Activated CD8-positive, alpha-beta memory T cell treated with anti-CD3 and anti-CD28 coated beads, Interleukin-2, amount 50 U/mL, for 24 hours (primary cell): ENCODE measurements around the gene S100A14.
"Not testable (repeated sequence)": the region's sequence is repeated elsewhere in the genome, so short reads cannot be mapped to it uniquely, and the experiment has no call there.

ENCODE experiments used
- DNase-seq: peaks from one replicate; pipeline ENCODE4 v3.0.0-alpha.2; 2020; ENCODE audit errors: extremely low read depth

Gene S100A14

DNA sequence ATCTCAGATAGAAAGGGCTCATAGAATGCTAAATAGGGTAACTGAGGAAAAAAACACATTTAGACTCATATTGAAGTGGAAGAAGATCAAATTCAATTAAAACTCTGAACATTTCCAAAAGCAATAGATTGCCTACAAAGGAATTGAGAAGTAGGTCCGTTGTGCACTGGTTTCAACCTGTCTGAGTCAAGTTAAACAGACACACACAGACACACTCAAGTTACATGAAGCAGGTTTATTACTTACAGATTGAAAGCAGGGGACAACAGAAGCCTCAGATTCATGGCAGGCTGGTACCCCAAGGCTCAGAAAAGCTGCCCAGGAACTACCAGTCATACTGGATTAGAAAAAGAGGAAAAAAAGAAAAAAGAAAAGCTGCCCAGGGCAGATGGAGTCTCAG lies 29.8 kb downstream of the S100A14 start:
- no peak for DNase-seq

DNA sequence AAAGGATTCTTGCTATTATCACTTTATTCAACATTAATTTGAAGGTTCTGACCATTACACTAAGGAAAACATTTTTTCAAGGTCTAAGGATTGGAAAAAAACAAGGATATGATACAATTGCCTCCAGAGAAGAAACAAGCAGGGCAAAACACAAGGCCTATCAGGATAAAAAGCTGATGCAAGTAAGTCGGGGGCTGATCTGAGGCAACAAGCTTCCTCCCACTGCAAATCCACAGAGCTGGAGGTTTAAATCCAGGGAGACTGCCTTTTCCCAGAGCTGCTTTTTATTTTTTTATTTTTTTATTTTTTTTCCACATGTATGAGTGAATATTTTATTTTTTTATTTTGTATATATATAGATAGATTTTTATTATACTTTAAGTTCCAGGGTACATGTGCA lies 31.1 kb downstream of the S100A14 start:
- no peak for DNase-seq

DNA sequence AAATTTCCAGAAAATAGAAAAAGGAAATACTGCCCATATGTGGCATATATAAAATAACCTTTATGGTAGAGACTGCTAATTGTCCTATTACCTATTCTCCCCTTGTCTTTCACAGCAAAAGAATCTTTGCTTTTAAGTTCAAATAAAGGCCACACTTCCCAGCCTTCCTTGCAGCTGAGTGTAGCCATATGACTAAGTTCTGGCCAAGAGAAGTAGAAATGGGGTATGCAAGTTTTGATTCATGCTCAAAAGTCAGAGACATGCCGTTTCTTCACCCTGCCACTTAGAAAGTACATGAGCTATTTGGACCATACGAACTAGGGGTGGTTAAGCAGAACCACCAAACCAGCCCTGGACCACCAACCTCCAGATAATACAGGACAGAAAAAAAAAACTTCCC lies 32.1 kb downstream of the S100A14 start:
- no peak for DNase-seq

DNA sequence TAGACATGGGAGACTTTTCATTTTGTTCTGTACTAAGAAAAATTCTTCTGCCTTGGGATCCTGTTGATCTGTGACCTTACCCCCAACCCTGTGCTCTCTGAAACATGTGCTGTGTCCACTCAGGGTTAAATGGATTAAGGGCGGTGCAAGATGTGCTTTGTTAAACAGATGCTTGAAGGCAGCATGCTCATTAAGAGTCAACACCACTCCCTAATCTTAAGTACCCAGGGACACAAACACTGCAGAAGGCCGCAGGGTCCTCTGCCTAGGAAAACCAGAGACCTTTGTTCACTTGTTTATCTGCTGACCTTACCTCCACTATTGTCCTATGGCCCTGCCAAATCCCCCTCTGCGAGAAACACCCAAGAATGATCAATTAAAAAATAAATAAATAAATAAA lies 32.6 kb downstream of the S100A14 start:
- DNase-seq, result not testable (repeated sequence)

DNA sequence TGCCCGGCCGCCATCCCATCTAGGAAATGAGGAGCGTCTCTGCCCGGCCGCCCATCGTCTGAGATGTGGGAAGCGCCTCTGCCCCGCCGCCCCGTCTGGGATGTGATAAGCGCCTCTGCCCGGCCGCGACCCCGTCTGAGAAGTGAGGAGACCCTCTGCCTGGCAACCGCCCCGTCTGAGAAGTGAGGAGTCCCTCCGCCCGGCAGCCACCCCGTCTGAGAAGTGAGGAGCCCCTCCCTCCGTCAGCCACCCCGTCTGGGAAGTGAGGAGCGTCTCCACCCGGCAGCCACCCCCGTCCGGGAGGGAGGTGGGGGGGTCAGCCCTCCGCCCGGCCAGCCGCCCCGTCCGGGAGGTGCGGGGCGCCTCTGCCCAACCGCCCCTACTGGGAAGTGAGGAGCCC lies 33.3 kb downstream of the S100A14 start:
- DNase-seq, result not testable (repeated sequence)

DNA sequence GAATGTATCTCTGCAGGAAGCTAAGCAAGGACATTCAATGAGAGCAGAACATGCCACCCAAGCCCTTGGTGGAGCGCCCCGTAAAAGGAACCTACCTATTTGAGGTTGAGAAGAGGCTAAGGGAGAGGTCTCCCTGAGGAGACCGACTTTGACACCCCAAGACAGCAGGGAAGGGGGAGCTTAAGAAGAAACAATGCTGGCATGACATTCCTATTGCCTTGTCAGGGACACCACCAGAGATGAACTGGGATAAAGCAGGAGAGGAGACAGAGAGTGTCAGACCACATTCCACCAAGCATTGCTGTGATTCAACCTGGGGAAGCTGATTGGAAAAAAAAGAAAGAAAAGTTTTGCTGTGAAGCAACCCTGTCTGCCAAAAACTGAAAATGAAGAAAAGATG lies 37.2 kb downstream of the S100A14 start:
- no peak for DNase-seq

DNA sequence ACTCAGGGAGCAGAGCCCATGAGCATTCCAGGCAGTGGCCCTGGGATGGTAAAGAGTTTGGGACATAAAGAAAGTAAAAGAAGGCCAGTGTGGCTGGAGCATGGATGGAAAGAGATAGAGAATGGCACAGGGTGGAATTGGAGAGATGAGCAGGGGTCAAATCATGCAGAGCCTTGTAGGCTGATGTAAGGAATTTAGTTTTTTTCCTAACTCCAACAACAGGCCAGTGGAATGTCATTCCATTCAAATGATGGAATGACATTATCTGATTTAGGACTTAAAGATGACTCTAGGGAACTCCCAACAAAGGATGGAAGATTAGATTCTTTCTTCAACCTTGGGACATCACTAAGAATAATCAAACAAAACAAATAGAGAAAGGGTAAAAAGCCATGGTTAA lies 37.6 kb downstream of the S100A14 start:
- no peak for DNase-seq

DNA sequence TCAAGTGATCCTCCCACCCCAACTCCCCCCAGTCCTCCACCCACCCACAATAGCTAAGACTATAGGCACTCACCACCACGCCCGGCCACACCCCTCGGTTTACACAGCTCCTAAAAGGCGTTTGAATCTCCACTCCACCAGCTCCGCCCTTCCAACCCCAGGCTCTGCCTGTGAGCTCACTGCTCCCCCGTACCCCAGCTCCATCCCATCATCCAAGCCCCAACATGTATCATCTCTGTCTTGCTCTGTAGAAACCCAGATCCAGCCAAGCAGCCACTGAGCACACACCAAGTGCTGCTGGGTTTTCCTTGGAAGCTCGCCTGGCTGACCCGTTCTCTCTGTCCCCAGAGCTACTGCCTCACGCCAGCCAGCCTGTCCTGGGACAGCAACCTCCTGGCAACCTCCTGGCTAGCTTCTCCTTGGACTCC lies 38.5 kb downstream of the S100A14 start:
- no peak for DNase-seq

DNA sequence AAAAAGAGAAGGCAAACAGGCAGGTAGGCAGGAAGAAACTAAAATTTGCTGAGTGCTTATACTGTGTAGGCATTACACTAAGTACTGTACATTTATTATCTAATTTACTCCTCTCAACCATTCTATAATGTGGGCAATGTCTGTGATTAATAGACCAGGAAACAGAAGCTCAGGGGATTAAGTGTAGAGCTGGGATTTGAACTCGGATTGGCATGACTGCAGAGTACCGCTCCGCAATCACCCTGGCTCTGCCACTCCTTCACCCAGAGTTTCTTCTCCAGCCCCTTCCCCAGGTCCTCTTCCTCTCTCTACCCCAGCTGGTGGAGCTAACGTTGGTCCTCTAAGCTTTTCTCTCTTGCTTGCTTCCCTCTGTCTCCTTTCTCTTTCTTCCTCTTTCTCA lies 39.0 kb downstream of the S100A14 start:
- no peak for DNase-seq

DNA sequence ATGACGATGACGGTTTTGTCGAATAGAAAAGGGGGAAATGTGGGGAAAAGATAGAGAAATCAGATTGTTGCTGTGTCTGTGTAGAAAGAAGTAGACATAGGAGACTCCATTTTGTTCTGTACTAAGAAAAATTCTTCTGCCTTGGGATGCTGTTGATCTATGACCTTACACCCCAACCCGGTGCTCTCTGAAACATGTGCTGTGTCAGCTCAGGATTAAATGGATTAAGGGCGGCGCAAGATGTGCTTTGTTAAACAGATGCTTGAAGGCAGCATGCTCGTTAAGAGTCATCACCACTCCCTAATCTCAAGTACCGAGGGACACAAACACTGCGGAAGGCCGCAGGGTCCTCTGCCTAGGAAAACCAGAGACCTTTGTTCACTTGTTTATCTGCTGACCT lies 40.6 kb downstream of the S100A14 start:
- not testable (repeated sequence) for DNase-seq

DNA sequence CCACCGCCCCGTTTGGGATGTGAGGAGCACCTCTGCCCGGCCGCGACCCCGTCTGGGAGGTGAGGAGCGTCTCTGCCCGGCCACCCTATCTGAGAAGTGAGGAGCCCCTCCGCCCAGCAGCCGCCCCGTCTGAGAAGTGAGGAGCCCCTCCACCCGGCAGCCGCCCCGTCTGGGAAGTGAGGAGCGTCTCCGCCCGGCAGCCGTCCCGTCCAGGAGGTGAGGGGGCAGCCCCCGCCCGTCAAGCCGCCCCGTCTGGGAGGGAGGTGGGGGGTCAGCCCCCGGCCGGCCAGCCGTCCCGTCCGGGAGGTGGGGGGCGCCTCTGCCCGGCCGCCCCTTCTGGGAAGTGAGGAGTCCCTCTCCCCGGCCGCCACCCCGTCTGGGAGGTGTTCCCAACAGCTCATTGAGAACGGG lies 41.0 kb downstream of the S100A14 start:
- not testable (repeated sequence) for DNase-seq

DNA sequence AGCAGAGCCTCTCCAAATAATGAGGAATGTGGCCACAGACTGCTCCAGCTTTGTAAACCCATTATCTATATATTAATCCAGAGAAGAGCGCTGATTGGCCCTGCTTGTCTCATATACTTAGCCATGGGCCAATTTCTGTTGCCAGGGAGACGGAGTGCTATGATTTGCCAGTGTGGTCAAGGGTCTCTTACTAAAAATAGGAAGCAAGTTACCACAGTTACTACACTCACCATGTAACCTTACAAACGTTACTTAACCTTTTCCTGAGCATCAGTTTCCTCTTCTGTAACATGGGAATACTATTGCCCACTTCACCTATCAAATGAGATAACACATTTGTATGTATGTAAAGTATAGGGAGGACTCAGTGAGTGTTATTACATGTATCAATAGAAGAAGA lies 42.8 kb downstream of the S100A14 start:
- DNase-seq, result no peak

DNA sequence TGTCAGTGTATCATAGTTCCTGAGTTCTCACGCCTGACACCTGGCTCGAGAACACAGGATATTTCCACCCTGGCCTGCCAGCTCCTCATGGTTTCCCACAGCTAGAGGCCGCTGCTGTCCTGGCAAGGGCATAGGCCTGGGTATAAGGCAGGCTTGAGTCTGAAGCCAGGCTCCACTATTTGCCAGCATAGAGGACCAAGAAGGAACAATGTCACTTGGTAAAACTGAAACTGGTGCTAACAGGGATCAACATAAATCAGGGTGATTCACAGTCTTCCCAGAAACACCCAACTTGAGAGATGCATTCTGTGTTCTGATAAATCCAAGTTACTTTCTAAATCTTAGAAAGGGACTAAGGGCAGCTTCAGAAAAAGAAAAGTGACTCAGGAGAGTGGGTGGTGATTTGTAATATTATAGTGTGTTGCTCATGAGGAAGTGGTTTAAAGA lies 43.5 kb downstream of the S100A14 start:
- peak; percentile 12 for DNase-seq

DNA sequence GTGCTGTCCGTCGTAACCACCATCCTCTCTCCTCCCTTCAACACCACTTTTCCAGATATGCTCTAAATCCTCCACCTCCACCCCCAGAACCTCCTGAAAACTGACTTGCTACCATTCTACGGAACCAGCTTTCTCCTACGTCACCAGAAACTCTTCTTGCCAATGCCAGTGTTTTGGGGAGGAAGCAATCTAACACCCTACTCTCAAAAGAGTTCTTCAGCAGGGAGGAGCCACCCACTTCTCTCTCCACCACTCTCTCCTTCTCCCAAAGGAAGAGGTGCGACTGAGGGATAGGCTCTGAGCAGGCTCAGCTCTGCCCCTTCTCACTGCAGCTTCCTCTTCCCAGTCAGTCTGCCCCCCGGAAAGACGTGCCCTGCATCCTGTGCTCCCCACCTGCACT lies 44.4 kb downstream of the S100A14 start:
- no peak for DNase-seq

DNA sequence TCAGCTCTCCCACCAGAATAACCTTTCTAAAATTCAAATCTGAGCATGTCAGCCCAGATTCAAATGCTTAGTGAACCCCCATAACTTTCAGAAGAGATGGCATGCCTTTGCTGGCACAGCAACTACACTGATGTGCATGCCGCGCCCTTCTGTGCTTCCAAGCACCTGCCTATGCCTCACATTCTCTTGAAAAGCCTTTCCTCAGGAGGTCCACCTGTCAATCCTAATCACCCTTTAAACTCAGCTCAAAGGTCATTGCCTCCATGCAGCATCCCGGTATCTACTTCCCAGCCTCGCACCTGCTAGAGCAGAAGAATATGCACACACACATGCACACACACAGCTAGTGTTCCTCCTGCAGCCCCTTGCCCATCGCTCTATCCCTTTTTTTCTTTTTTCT lies 45.3 kb downstream of the S100A14 start:
- no peak for DNase-seq

DNA sequence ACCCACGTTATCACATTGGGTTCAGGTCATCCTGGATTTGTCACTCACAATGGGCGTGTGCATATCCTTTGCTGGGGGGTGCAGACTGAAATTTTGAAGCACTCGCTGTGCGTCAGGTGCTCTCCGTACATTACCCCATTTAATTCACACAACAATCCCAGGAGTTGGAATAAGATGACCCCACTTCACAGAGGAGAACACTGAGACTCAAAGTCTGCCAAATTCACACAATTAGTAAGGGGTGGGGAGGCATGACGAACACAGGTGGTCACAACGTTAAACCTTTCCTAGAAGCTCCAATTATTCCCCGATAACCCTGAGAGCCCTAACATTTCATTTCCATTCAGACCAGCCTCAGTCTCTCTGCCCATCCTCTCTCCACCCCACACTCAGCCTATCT lies 46.7 kb downstream of the S100A14 start:
- no peak for DNase-seq

DNA sequence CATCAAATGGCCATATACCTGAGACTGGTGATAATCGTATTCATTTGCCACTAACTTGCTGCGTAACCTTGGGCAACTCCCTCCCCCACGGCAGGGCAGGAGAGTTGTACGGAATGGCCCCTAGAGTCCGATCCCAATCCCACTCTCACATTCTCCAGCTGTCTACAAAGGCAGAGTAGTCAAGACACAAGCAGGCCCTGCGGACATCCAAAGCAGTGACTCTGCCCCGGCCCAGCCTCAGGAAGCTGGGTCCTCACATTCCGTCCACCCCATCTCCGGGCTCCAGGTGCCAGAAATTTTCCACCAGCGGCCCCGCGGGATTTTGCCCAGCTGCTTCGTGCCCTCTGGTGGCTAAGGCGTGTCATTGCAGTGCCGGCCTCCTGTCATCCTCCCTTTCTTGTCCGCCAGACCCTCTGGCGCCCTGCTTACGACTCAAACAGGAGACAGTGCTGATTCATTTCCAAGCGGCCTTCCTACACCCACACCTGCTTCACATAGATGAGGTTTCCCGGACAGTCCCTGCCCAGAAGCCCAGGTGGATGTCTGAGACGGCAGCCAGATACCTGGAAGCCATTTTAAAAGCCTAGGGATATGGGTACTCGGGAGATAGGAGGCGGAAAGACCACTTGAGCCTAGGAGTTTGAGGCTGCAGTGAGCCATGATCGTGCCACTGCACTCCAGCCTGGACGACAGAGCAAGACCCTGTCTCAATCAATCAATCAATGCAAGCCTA lies 47.6 kb downstream of the S100A14 start:
- DNase-seq, result no peak

DNA sequence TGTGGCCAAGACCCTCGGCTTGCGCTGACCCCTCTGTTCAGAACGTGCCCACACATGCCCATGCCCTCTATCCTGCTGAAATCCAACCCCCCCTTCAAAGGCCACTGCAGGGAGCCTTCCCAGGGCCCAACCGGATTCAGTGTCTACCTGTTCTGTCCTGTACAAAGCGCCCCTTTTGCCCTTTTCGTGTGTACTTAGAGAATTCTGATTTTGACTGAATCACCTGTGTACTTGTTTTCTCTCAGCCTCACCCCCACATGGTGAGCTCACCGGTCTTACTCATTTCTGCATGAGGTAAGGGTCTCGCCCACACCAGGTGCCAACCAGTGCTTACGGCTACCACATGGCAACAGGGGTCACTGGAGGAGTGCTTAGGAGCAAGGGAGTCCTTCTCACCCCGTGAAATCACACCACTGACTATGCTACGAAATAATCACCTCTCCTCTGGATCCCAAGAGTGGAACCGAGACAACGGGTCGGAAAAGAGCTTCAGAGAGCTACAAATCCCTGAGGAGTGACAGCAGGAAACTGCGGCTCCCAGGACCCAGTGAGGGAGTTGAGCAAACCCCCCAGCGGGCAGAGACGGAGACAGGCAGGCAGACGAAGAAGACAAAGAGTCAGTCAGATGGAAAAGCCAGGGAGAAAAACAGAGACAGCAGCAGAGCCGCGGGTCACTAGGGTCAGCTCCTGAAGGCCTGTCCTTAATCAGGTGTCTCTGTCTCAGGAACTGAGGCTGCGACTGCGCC lies 48.3 kb downstream of the S100A14 start:
- no peak for DNase-seq

DNA sequence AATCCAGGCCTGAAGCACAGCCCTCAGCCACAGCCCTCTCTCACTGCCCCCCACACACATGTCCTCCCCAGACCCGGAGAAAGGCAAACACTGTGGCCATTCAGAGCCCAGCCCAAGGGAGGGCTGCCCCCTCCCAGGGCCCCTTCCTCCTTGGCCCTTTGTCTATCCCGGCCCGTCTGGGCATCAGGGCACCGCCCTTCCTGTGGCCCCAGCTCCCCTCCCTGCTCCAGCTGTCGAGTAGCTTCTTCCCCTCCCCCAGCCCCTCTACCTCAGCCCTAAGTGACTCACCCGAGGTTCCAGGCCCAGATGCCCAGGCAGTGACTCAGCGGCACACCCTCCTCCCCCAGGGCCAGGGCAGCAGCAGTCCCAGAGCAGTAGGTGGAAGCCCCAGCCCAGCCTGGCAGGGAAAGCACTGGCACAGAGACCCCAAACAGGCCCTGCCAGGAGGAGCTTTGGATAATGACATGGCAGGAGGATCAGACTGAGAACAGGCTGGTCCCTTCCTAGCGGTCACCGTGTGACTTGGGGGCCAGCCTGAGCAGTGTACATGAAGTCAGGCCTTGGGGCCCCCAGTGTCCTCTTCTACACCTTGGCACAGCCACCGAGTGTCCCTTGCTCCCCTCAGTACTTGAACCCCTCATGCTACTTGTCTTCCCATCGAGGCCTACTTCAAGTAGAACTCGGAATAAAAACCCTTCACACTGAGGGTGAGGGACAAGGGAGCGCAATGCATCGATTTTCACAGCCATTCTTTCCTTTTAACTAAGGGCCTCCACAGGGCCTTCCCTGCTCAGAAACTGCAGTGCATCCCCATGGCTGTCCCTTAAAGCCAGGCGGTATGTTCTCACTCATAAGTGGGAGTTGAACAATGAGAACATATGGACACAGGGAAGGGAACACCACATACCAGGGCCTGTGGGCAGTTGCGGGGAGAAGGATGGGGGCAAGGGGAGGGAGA lies 49.4 kb downstream of the S100A14 start:
- DNase-seq, result peak; percentile 78

DNA sequence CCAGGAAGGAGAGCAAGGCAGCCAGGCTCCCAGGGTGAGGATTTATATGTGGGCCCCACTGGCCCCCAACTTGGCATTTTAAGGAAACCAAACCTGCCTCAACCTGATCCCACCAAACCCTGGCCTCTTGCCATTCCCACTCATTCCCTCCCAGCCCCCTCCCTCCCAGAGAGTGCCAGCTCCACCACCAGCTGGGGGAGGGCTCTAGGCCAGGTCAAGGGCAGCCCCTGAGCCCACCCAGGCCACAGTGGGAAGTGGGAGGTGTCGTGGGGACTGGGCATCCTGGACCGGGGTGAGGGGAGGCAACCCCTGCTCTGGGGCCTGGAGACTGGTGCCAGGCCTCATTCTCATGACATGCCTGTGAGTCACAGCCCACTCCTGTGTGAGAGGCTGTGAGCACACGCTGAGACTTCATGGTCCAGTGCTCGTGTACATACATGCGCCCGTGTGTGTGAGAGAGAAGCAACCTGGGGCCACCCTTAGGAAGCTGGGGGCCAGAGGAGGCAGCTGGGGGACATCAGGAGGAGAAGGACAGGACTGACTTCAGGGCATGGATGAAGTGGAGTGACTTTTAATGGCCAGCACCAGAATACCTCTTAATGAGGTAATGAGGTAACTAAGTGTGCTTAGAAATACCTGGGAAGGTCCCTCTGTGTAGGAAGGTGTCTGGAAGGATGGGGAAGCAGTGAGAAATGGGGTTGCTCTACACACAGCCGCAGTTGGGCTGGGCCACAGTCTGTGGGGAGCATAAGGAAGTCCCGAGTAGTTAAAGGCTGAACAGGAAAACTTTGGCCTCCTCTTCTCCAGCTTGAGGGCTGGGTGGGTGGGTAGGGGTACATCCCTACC lies 50.4 kb downstream of the S100A14 start, which contains the start of gene S100A2:
Gene S100A2, minus strand, starts transcription at position 316 of the 846 bp plus-strand sequence. CDS start 1,967 bp downstream, outside the sequence.
- no peak for DNase-seq
